Esophagus (tissue), 2 donors: ENCODE data around the gene C22orf42. TPM values are rescaled to one million over a fixed set of nuclear protein-coding genes. Genes with fewer than 3 reads are reported as not detected.
"Not testable (repeated sequence)": the region's sequence is repeated elsewhere in the genome, so short reads cannot be mapped to it uniquely, and the experiment has no call there.

Experiments
- H3K27ac ChIP-seq, 2 donors: one replicate each; pipeline ENCODE4 v1.5.1; 2013; ENCODE audit warnings: low read depth in 2 of 2, mild to moderate bottlenecking in 2 of 2, inconsistent platforms in 1 of 2, low read length in 1 of 2, moderate library complexity in 1 of 2
- H3K27me3 ChIP-seq, 2 donors: one replicate each; pipeline ENCODE4 v1.6.1; 2013; ENCODE audit warnings: low read length in 2 of 2, control low read depth in 1 of 2, mild to moderate bottlenecking in 1 of 2; ENCODE audit not compliant: insufficient read depth in 2 of 2, control insufficient read depth in 1 of 2
- H3K36me3 ChIP-seq, 2 donors: one replicate each; pipeline ENCODE4 v1.6.1; 2013; ENCODE audit warnings: low read length in 1 of 2; ENCODE audit not compliant: control insufficient read depth in 2 of 2, insufficient read depth in 2 of 2
- H3K4me1 ChIP-seq, 2 donors: one replicate each; pipeline ENCODE4 v1.6.1; 2013; ENCODE audit warnings: low read length in 1 of 2; ENCODE audit not compliant: control insufficient read depth in 2 of 2, insufficient read depth in 2 of 2
- H3K4me3 ChIP-seq, 2 donors: one replicate each; pipeline ENCODE4 v1.5.1; 2013; ENCODE audit warnings: low read length in 2 of 2, mild to moderate bottlenecking in 2 of 2, low read depth in 1 of 2, moderate library complexity in 1 of 2
- H3K9me3 ChIP-seq, 2 donors: one replicate each; pipeline ENCODE4 v1.6.1; 2013; ENCODE audit warnings: mild to moderate bottlenecking in 2 of 2, low read depth in 1 of 2, low read length in 1 of 2, moderate library complexity in 1 of 2; ENCODE audit not compliant: control insufficient read depth in 2 of 2, insufficient read depth in 1 of 2
- WGBS, 2 donors: extraction: QIAGEN DNeasy Blood & Tissue Kit; methylation state at CpG; one replicate each; pipeline ENCODE4 v1.1.7; 2013; 5-methylcytosine and 5-hydroxymethylcytosine counted together
- polyA plus RNA-seq, 2 donors: library from polyadenylated mRNA; stranded (reverse); fragments of 200-250 nt; gene quantifications; one replicate each; pipeline ENCODE4 v1.2.3, GENCODE V29; 2013
- donor health status: healthy with polysubstance abuse.
- donor health status: Bipolar disorder and iron deficiency.

The C22orf42 gene
- polyA plus RNA-seq, 2 donors: not detected

- H3K27me3 ChIP-seq, H3K4me1 ChIP-seq, H3K9me3 ChIP-seq, H3K36me3 ChIP-seq, H3K4me3 ChIP-seq, H3K27ac ChIP-seq: not testable (repeated sequence)
- 83 to 88% methylated on average over 15 of the region's 15 CpGs for WGBS, 2 donors
These were observed 31.9 kb upstream of the C22orf42 start for GRCh38 chr22:32191021-32191420.

DNA sequence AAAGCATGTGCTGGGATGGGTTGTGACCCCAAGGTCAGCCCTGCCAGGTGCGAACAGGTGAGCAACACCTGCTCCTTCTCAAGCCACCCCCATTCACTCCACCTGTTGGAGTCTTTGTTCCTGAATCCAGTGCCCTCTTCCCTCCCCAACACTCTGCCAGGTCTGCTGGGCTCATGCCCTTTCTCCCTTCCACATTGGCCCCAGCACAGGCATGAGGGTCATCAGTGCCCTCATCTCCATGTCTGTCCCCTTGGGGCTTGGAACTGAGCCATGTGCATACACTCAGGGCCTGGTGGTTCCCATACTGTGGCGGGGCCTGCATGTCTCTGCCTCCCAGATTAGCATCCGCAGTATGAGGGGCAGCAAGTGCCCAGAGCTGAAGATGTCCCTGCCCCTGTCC, 26.7 kb upstream of the C22orf42 start:
- Histone ChIP-seq H3K4me1 (no peaks in the 10 kb centered on the region), H3K27me3 (no peaks in the 10 kb centered on the region), H3K9me3 (no peaks in the 10 kb centered on the region), H3K4me3 (no peak overlapping the region), H3K27ac (no peak overlapping the region), H3K36me3 (no peaks in the 10 kb centered on the region)
- WGBS, 2 donors: 83% methylated on average over 3 of the region's 3 CpGs

GRCh38 chr22:32183625-32184024, 24.5 kb upstream of the C22orf42 start:
- Histone ChIP-seq H3K9me3 (no peaks in the 10 kb centered on the region), H3K27me3 (no peaks in the 10 kb centered on the region), H3K36me3 (no peaks in the 10 kb centered on the region), H3K4me1 (no peaks in the 10 kb centered on the region), H3K4me3 (no peak overlapping the region), H3K27ac (no peak overlapping the region)
- WGBS, 2 donors: 78 to 82% methylated on average over 3 of the region's 3 CpGs

GRCh38 chr22:32181043-32181442, 21.9 kb upstream of the C22orf42 start:
- H3K4me1 ChIP-seq: peaks cover 0 to under 1% of the 10 kb centered on the region in 2 donors
- H3K4me3 ChIP-seq: no peak overlapping the region
- H3K27ac ChIP-seq: no peak overlapping the region
- H3K27me3 ChIP-seq: peaks cover 0 to 3% of the 10 kb centered on the region in 2 donors
- no peaks in the 10 kb centered on the region for H3K9me3 ChIP-seq
- 78 to 83% methylated on average over 6 of the region's 6 CpGs for WGBS, 2 donors
- H3K36me3 ChIP-seq: no peaks in the 10 kb centered on the region

DNA sequence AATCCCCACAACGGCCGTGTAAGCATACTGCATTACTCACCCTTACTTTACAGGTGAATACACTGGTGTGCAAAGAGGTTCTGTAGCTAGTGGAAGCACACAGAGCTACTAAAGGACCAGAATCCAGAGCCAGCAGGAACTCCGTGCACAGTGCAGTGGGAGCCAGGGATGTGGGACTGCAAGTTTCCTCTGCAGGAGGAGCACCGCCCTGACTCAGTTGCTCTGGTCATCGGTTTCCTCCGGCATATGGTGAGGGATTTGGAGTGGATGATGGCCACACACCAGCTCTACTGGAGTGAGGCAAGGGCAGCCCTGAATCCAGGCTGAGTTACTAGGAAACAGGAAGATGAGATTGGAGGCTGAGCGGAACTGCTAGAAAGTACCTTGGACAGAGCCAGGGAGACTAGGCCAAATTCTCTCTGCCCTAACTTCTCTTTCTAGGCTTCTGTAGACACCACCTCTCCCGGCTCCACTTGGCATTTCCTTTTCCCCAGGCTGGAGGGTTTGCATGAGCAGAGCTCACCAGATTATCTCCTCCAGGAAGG, 18.2 kb upstream of the C22orf42 start:
- WGBS, 2 donors: 86 to 88% methylated on average over 8 of the region's 8 CpGs
- Histone ChIP-seq H3K27me3 (peaks cover 3 to 4% of the 10 kb centered on the region in 2 donors), H3K4me1 (peaks cover 0 to 4% of the 10 kb centered on the region in 2 donors), H3K9me3 (no peaks in the 10 kb centered on the region), H3K36me3 (no peaks in the 10 kb centered on the region), H3K27ac (no peak overlapping the region), H3K4me3 (no peak overlapping the region)

DNA sequence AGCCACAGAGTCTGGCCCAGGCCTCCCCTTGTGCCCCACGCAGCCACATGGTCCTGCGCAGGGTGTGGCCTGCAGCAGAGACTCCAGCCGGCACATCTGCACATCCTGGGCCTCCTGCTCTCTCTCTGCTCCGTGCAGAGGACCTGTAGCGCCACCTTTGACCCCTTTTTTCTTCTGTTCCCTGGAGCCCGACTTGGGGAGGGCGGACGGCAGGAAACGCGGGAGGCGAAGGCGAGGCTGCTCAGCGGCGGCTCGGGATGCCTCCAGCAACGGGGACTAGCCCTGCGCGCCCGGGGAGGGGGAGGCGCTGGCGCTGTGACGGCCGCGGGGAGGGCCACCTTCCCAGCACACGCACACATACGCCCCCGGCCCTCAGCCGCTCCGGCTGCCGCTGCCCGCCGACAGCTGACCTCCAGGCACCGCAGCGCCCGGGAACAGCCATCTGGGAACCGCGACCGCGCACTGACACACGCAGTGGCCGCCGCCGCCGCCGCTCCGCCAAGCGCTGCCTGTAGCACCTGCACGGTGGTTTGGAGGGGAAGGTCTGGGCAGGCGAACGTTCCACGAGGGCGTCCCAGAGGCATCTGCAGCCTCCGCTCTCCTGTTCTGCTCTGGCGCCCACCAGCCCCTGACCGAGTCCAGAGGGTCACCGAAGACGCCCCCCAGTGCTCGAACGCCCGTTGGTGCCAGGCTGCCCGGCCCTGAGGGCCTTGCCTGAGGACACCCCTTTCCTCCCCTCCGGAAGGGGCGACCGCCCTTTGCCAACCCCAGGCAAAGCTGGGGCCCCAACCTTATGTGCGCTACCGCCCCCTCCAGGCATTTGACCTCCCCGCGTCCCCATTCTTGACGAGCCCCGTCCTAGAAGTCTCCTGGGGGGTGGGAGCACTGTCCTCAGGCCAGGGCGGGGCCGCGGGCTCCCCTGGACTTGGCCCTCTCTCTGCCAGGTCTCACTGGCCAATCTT, 16.9 kb upstream of the C22orf42 start:
- 3 to 7% methylated on average over 36 to 73 of the region's 73 CpGs for WGBS, 2 donors
- H3K4me1 ChIP-seq: peaks cover 0 to 4% of the 10 kb centered on the region in 2 donors
- H3K9me3 ChIP-seq: no peaks in the 10 kb centered on the region
- H3K4me3 ChIP-seq: no peak overlapping the region
- H3K27me3 ChIP-seq: peaks cover 3 to 4% of the 10 kb centered on the region in 2 donors
- no peaks in the 10 kb centered on the region for H3K36me3 ChIP-seq
- no peak overlapping the region for H3K27ac ChIP-seq

DNA sequence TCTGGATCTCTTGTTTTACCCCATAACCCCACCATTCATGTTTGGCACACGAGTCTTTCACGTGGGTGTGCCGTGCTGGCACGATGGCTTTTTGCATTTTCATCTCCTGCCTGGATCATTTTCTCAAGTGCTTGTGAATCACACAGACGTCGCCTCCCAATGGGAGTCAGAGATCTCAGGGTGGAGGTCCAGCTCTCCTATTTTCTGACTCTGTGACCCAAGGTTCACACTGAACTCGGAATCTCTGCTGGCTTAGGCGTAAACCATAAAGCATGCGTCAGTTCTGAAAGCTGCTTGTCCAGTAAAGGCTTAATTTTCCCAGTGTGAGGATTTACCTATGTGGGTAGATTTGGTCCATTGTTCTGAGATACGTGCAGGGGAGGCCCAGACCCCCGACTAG, 16.0 kb upstream of the C22orf42 start:
- H3K4me3 ChIP-seq: no peak overlapping the region
- H3K4me1 ChIP-seq: peaks cover 0 to 4% of the 10 kb centered on the region in 2 donors
- H3K27me3 ChIP-seq: peaks cover 3 to 4% of the 10 kb centered on the region in 2 donors
- H3K9me3 ChIP-seq: no peaks in the 10 kb centered on the region
- H3K36me3 ChIP-seq: no peaks in the 10 kb centered on the region
- 73 to 78% methylated on average over 11 of the region's 11 CpGs for WGBS, 2 donors
- no peak overlapping the region for H3K27ac ChIP-seq

- no peaks in the 10 kb centered on the region for H3K27me3 ChIP-seq
- H3K4me1 ChIP-seq: no peaks in the 10 kb centered on the region
These were observed 6.6 kb upstream of the C22orf42 start for GRCh38 chr22:32165681-32166080.

DNA sequence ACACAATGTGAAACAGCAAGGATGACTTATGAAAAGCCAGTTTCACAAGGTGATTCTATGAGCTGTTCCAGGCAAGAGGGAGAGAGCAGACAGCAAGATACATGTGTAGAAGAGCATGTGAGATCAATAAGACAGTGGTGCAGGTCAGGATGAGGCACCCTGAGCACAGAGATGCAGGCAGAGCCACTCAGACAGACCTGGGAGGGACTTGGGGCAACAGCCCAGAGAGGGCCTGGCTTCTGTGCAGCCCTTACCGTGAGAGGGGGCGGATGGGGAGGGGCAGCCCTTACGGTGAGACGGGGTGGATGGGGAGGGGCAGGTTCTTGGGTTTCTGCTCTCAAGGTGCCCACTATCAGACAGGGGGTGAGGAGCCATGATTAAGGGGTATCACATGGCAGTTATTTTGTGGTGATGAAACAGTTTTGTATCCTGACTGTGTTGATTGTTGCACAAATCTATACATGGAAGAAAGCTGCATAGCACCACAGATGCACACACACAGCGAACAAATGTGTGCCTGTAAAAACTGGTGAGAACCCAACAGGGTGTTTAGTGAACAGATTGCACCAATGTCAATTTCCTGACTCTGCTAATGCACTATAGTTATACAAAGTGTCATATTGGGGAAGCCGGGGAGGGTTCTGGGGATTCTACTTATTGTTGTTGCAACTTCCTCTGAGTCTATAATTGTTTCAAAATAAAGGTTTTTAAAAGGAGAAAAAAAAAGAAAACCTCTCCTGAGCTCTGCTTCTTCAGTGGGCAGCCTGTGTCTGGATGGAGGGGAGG, 5.2 kb upstream of the C22orf42 start:
- Histone ChIP-seq H3K36me3 (no peaks in the 10 kb centered on the region), H3K9me3 (no peaks in the 10 kb centered on the region), H3K27ac (no peak overlapping the region), H3K4me3 (no peak overlapping the region), H3K27me3 (peaks cover 0 to 3% of the 10 kb centered on the region in 2 donors), H3K4me1 (no peaks in the 10 kb centered on the region)
- WGBS, 2 donors: 40 to 55% methylated on average over 6 of the region's 6 CpGs

More at GRCh38 chr22:32165681-32166080, 6.6 kb upstream of the C22orf42 start:
- WGBS, 2 donors: 65 to 75% methylated on average over 6 of the region's 6 CpGs
- no peak overlapping the region for H3K27ac ChIP-seq
- no peak overlapping the region for H3K4me3 ChIP-seq
- H3K36me3 ChIP-seq: no peaks in the 10 kb centered on the region
- H3K9me3 ChIP-seq: no peaks in the 10 kb centered on the region
